Duodenal mucosa (tissue), 2 donors: Measurements from ENCODE around the gene PATL1.

Experiments
- H3K27ac ChIP-seq: one replicate; pipeline ENCODE4 v1.7.0; 2013; ENCODE audit warnings: low read depth, low read length
- H3K27me3 ChIP-seq, 2 donors: one replicate each; pipeline ENCODE4 v1.7.0; 2013; ENCODE audit warnings: low read length in 2 of 2, control low read depth in 1 of 2; ENCODE audit not compliant: insufficient read depth in 2 of 2, control insufficient read depth in 1 of 2
- H3K36me3 ChIP-seq, 2 donors: one replicate each; pipeline ENCODE4 v1.7.0; 2013; ENCODE audit warnings: low read length in 2 of 2, control low read depth in 1 of 2; ENCODE audit not compliant: insufficient read depth in 2 of 2, control insufficient read depth in 1 of 2
- H3K4me1 ChIP-seq, 2 donors: one replicate each; pipeline ENCODE4 v1.7.0; 2013; ENCODE audit warnings: low read length in 2 of 2, control low read depth in 1 of 2; ENCODE audit not compliant: insufficient read depth in 2 of 2, control insufficient read depth in 1 of 2
- H3K4me3 ChIP-seq, 2 donors: one replicate each; pipeline ENCODE4 v1.7.0; 2013; ENCODE audit warnings: low read length in 2 of 2, low read depth in 1 of 2
- H3K9ac ChIP-seq, 2 donors: one replicate each; pipeline ENCODE4 v1.7.0; 2013; ENCODE audit warnings: low read length in 2 of 2, low read depth in 1 of 2
- H3K9me3 ChIP-seq, 2 donors: one replicate each; pipeline ENCODE4 v1.7.0; 2013; ENCODE audit warnings: low read length in 2 of 2, control low read depth in 1 of 2; ENCODE audit not compliant: control insufficient read depth in 1 of 2

Gene PATL1

GRCh38 chr11:59617876-59618275 lies 51.0 kb downstream of the PATL1 start:
- Histone ChIP-seq H3K4me3 (no peak overlapping the region), H3K9me3 (no peaks in the 10 kb centered on the region), H3K27ac (no peak overlapping the region), H3K27me3 (no peaks in the 10 kb centered on the region), H3K4me1 (peaks cover 14 to 25% of the 10 kb centered on the region in 2 donors), H3K9ac (no peak overlapping the region), H3K36me3 (no peaks in the 10 kb centered on the region)

GRCh38 chr11:59616396-59616982 lies 52.3 kb downstream of the PATL1 start:
- Histone ChIP-seq H3K27ac (peak overlapping the region; percentile 85), H3K36me3 (no peaks in the 10 kb centered on the region), H3K27me3 (no peaks in the 10 kb centered on the region), H3K4me1 (peaks cover 28 to 38% of the 10 kb centered on the region in 2 donors), H3K9me3 (no peaks in the 10 kb centered on the region), H3K4me3 (peak overlapping the region; percentile 82 to 83), H3K9ac (peak overlapping the region; percentile 63 to 75)

- Histone ChIP-seq H3K27ac (peak within 1 kb of the TSS; percentile 92), H3K9ac (peak within 1 kb of the TSS; percentile 75 to 86), H3K36me3 (no peaks in the 10 kb centered on the region), H3K4me3 (peak within 1 kb of the TSS; percentile 82 to 95), H3K27me3 (no peaks in the 10 kb centered on the region), H3K4me1 (peaks cover 33 to 43% of the 10 kb centered on the region in 2 donors), H3K9me3 (no peaks in the 10 kb centered on the region)
Observed at GRCh38 chr11:59615637-59616395, 53.0 kb downstream of the PATL1 start, which contains the start of gene OSBP. OSBP (minus strand) TSS chr11:59615774; CDS start chr11:59615664, 110 bp downstream.

GRCh38 chr11:59615120-59615636 lies 53.7 kb downstream of the PATL1 start:
- Histone ChIP-seq H3K36me3 (peaks cover 3% of the 10 kb centered on the region in 2 donors), H3K4me3 (peak overlapping the region; percentile 81 to 95), H3K9ac (peak overlapping the region; percentile 74 to 86), H3K27me3 (no peaks in the 10 kb centered on the region), H3K4me1 (peaks cover 33 to 47% of the 10 kb centered on the region in 2 donors), H3K9me3 (no peaks in the 10 kb centered on the region), H3K27ac (peak overlapping the region; percentile 92)

GRCh38 chr11:59614277-59615119 lies 54.3 kb downstream of the PATL1 start:
- H3K4me3 ChIP-seq = peak overlapping the region; percentile 81 to 95
- no peaks in the 10 kb centered on the region for H3K9me3 ChIP-seq
- no peaks in the 10 kb centered on the region for H3K27me3 ChIP-seq
- peaks cover 33 to 47% of the 10 kb centered on the region in 2 donors for H3K4me1 ChIP-seq
- peaks cover 8 to 10% of the 10 kb centered on the region in 2 donors for H3K36me3 ChIP-seq
- peak overlapping the region; percentile 92 for H3K27ac ChIP-seq
- H3K9ac ChIP-seq = peak overlapping the region; percentile 74 to 86

- Histone ChIP-seq H3K27ac (no peak overlapping the region), H3K9me3 (no peaks in the 10 kb centered on the region), H3K4me1 (peaks cover 33 to 47% of the 10 kb centered on the region in 2 donors), H3K4me3 (peak overlapping the region; percentile 52 to 81), H3K27me3 (no peaks in the 10 kb centered on the region), H3K9ac (peak overlapping the region; percentile 24 to 59), H3K36me3 (peaks cover 34 to 36% of the 10 kb centered on the region in 2 donors)
Observed at GRCh38 chr11:59611570-59612565, 57.0 kb downstream of the PATL1 start.

GRCh38 chr11:59610289-59610688 lies 58.5 kb downstream of the PATL1 start:
- Histone ChIP-seq H3K4me1 (peaks cover 33 to 44% of the 10 kb centered on the region in 2 donors), H3K4me3 (no peak overlapping the region), H3K27ac (no peak overlapping the region), H3K9me3 (no peaks in the 10 kb centered on the region), H3K36me3 (peaks cover 46 to 51% of the 10 kb centered on the region in 2 donors), H3K27me3 (no peaks in the 10 kb centered on the region), H3K9ac (no peak overlapping the region)

GRCh38 chr11:59607703-59608454 lies 61.0 kb downstream of the PATL1 start:
- Histone ChIP-seq H3K27me3 (no peaks in the 10 kb centered on the region), H3K9ac (no peak overlapping the region), H3K36me3 (peaks cover 52 to 73% of the 10 kb centered on the region in 2 donors), H3K27ac (no peak overlapping the region), H3K9me3 (no peaks in the 10 kb centered on the region), H3K4me3 (no peak overlapping the region), H3K4me1 (peaks cover 19 to 23% of the 10 kb centered on the region in 2 donors)
